ENCODE data around the gene PSMD13. TPM values are rescaled to one million over a fixed set of nuclear protein-coding genes. Genes with fewer than 3 reads are reported as not detected.
A peak's percentile ranks its signal among the peaks of the same experiment; 100 is the strongest.

Gene PSMD13
- total and polyA plus RNA-seq, 2 of the 13 experiments (the other 11 are each of a cell fraction or from before 2014, with no cell fraction given), result 83.0 to 117 TPM

- TF ChIP-seq FOXA3 (CRISPR knock-in tag; IDR thresholded peaks at IDR 0.05) (0 out of 2 replicates have a peak, but pooled peaks have one; percentile 6), MBNL3 (CRISPR knock-in tag; conservative IDR thresholded peaks at IDR 0.05) (no peak), EZH2 (conservative IDR thresholded peaks at IDR 0.05; ENCODE audit: low read depth, low read length) (no peak), CCDC6 (CRISPR knock-in tag; IDR thresholded peaks at IDR 0.05) (no peak; the same call in 1 of the 2 replicates), HDAC1 (CRISPR knock-in tag; IDR thresholded peaks at IDR 0.05) (peak; percentile 92), ZNF460 (CRISPR knock-in tag; IDR thresholded peaks at IDR 0.05; ENCODE audit: borderline replicate concordance) (no peak), ESRRA (CRISPR knock-in tag; IDR thresholded peaks at IDR 0.05; ENCODE audit: low read depth) (peak; percentile 40; the same call in 1 of the 2 replicates), ZXDC (CRISPR knock-in tag; IDR thresholded peaks at IDR 0.05) (no peak), KLF13 (CRISPR knock-in tag; IDR thresholded peaks at IDR 0.05) (no peak), ZNF687 (CRISPR knock-in tag; IDR thresholded peaks at IDR 0.05) (peak; percentile 77), MTERF4 (CRISPR knock-in tag; IDR thresholded peaks at IDR 0.05) (no peak), SNAPC4 (CRISPR knock-in tag; IDR thresholded peaks at IDR 0.05) (no peak), ZNF749 (CRISPR knock-in tag; IDR thresholded peaks at IDR 0.05; ENCODE audit: borderline replicate concordance) (no peak), CCAR2 (optimal IDR thresholded peaks at IDR 0.05; ENCODE audit: low read depth, low read length) (no peak), CBX1 (IDR thresholded peaks at IDR 0.05; ENCODE audit: low read depth) (no peak)
These were observed at the start of gene PSMD13 (continued) for GRCh38 chr11:236774-237767.

Measured in HepG2 (cell line).